ENCODE data around the gene C5orf46. TPM values are rescaled to one million over a fixed set of nuclear protein-coding genes. Genes with fewer than 3 reads are reported as not detected.

Gene C5orf46
- total and polyA plus RNA-seq, 2 experiments from 2014 or later: 2.7 TPM; not detected in 1

DNA sequence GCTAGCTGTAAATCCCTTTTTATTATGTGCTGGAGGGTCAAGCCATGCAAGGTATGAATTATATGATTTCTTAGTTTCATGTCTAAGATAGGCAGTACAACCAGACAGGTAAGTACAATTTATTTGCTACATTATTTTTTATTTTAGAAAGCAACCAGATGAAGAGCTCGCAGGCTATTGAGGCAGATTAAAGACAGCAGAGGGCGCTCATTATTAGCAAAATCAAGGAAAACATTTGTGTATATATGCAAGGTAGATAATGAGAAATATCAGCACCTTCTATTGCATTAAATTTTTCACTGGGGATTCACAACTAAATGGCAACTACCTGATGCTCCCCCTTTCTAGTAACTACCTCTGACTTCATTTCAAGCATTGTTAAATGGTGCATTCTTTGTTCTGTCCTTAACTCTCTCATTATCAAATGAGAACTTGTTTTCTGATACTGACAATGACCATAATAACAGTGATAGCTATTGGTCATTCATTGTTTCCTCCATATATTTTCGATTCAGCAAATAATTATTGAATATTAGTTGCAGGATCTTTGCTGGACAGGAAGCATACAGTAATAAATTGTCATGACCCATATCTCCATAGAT, 19.2 kb downstream of the C5orf46 start:
- Histone ChIP-seq H3K9me3 (ENCODE audit: low read depth) (no peaks in the 10 kb centered on the region), H2AFZ (no peak overlapping the region), H3K4me1 (ENCODE audit: insufficient read depth) (peaks cover 4% of the 10 kb centered on the region), H3K27me3 (no peaks in the 10 kb centered on the region), H3K27ac (no peak overlapping the region), H3K79me2 (no peaks in the 10 kb centered on the region), H3K4me3 (no peak overlapping the region), H3K9me2 (replicated peaks; ENCODE audit: insufficient read depth) (no peaks in the 10 kb centered on the region), H4K20me1 (ENCODE audit: insufficient read depth, poor library complexity, severe bottlenecking) (no peaks in the 10 kb centered on the region), H3K36me3 (replicated peaks; ENCODE audit: insufficient read depth, low read depth) (no peaks in the 10 kb centered on the region), H3K4me2 (no peak overlapping the region)
- WGBS (ENCODE audit: low lambda C conversion rate, missing lambda C conversion rate): 14% methylated on average over 3 of the region's 3 CpGs
- no peak for TF ChIP-seq EZH2 (IDR thresholded peaks at IDR 0.05; ENCODE audit: borderline replicate concordance)
- TF ChIP-seq, protein P1, sequence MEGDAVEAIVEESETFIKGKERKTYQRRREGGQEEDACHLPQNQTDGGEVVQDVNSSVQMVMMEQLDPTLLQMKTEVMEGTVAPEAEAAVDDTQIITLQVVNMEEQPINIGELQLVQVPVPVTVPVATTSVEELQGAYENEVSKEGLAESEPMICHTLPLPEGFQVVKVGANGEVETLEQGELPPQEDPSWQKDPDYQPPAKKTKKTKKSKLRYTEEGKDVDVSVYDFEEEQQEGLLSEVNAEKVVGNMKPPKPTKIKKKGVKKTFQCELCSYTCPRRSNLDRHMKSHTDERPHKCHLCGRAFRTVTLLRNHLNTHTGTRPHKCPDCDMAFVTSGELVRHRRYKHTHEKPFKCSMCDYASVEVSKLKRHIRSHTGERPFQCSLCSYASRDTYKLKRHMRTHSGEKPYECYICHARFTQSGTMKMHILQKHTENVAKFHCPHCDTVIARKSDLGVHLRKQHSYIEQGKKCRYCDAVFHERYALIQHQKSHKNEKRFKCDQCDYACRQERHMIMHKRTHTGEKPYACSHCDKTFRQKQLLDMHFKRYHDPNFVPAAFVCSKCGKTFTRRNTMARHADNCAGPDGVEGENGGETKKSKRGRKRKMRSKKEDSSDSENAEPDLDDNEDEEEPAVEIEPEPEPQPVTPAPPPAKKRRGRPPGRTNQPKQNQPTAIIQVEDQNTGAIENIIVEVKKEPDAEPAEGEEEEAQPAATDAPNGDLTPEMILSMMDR (IDR thresholded peaks at IDR 0.05; ENCODE audit: poor library complexity): peak; percentile 72
- DNase-seq (ENCODE audit: low spot score): peak; percentile 55

DNA sequence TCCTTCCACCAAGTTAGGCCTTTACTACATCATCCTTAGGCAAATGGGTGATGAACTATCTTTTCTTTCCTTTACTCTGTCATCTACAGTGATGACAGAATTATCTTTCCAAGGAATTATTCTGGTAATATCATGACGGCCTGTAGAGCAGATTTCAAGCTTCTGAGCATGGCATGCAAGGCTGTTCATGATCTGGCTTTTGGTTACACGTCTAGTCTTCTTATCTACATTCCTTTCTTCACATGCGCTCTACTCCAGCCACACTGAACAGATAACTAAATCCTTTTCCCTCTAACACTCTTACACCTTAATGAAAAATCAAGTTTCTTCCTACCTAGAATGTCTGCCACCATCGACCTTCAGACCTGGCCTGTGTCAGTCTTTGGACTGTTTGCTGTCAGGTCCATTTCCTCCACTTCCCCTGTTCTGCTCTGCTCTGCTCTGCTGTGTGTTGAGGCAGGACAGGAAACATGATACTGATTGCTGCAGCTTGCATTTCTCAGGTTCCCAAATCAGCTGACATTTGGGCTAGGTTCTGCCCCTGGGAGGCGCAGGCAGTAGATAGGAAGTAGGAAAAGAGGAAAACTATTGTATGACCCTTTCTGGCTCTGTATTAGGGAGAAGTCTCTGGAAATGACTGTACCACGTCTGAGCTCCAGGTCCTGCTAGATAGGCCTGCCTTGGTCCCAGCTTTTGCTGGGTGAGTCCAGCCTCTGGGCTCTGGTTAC, 23.6 kb downstream of the C5orf46 start:
- TF ChIP-seq EZH2phosphoT487 (IDR thresholded peaks at IDR 0.05; ENCODE audit: low read depth, severe bottlenecking, unreplicated experiment) (no peak), EZH2 (IDR thresholded peaks at IDR 0.05; ENCODE audit: borderline replicate concordance) (no peak)
- TF ChIP-seq, protein P1 (IDR thresholded peaks at IDR 0.05; ENCODE audit: poor library complexity): no peak

DNA sequence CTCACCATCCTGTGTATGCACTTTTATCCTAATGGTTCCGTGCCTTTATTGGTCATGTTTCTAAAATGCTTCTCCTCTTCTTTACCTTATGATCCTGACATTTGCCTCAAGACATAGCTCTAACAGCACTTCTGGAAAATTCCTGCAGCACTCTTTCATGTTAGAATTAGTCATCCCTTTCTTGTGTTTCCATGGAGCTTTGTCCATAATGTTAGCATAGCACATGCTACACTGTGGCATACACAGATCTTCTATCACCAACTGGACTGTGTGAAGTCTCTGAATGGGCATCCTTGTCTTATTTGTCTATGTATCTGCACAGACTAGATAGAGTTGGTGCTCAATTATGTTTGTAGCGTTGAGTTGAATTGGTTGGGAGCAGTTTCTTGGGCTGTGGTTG, 25.9 kb downstream of the C5orf46 start:
- no peak overlapping the region for H3K27ac ChIP-seq
- no peak for TF ChIP-seq EZH2phosphoT487 (IDR thresholded peaks at IDR 0.05; ENCODE audit: low read depth, severe bottlenecking, unreplicated experiment)
- TF ChIP-seq EZH2 (IDR thresholded peaks at IDR 0.05; ENCODE audit: borderline replicate concordance): no peak
- TF ChIP-seq, protein P1 (IDR thresholded peaks at IDR 0.05; ENCODE audit: poor library complexity): no peak
- no peaks in the 10 kb centered on the region for H3K9me3 ChIP-seq (ENCODE audit: low read depth)
- no peaks in the 10 kb centered on the region for H4K20me1 ChIP-seq (ENCODE audit: insufficient read depth, poor library complexity, severe bottlenecking)
- H3K4me1 ChIP-seq (ENCODE audit: insufficient read depth): peaks cover 4% of the 10 kb centered on the region
- no peak overlapping the region for H3K4me2 ChIP-seq
- H3K79me2 ChIP-seq: no peaks in the 10 kb centered on the region
- no peak overlapping the region for H2AFZ ChIP-seq
- H3K36me3 ChIP-seq (replicated peaks; ENCODE audit: insufficient read depth, low read depth): no peaks in the 10 kb centered on the region
- no peak for DNase-seq (ENCODE audit: low spot score)
- 94% methylated on average over 2 of the region's 2 CpGs for WGBS (ENCODE audit: low lambda C conversion rate, missing lambda C conversion rate)
- no peaks in the 10 kb centered on the region for H3K9me2 ChIP-seq (replicated peaks; ENCODE audit: insufficient read depth)
- peaks cover 36% of the 10 kb centered on the region for H3K27me3 ChIP-seq
- H3K4me3 ChIP-seq: no peak overlapping the region

More for the DNA sequence above, 23.6 kb downstream of the C5orf46 start:
- Histone ChIP-seq H4K20me1 (ENCODE audit: insufficient read depth, poor library complexity, severe bottlenecking) (no peaks in the 10 kb centered on the region), H3K4me2 (no peak overlapping the region), H3K36me3 (replicated peaks; ENCODE audit: insufficient read depth, low read depth) (no peaks in the 10 kb centered on the region), H3K9me3 (ENCODE audit: low read depth) (no peaks in the 10 kb centered on the region), H3K4me1 (ENCODE audit: insufficient read depth) (peaks cover 4% of the 10 kb centered on the region), H3K79me2 (no peaks in the 10 kb centered on the region), H3K4me3 (no peak overlapping the region), H3K9me2 (replicated peaks; ENCODE audit: insufficient read depth) (no peaks in the 10 kb centered on the region), H3K27me3 (peaks cover 27% of the 10 kb centered on the region), H2AFZ (peak overlapping the region; percentile 16), H3K27ac (peak overlapping the region; percentile 36)
- DNase-seq (ENCODE audit: low spot score): peak; percentile 25
- 30% methylated on average over 6 of the region's 6 CpGs for WGBS (ENCODE audit: low lambda C conversion rate, missing lambda C conversion rate)
